GM12891 (cell line): ENCODE data around the gene PCTP.

ENCODE experiments used
- PAX5 ChIP-seq: IDR thresholded peaks from 2 replicates; pipeline ENCODE4 v1.6.1; 2011; ENCODE audit warnings: low read length, moderate library complexity, mild to moderate bottlenecking; ENCODE audit not compliant: insufficient read depth, severe bottlenecking
- POLR2A ChIP-seq: IDR thresholded peaks from 2 replicates; pipeline ENCODE4 v1.6.1; 2011; ENCODE audit warnings: low read depth, low read length, control low read depth
- POLR2AphosphoS5 ChIP-seq: IDR thresholded peaks from 2 replicates; pipeline ENCODE4 v1.6.1; 2011; ENCODE audit warnings: low read depth, low read length, control low read depth
- TAF1 ChIP-seq: IDR thresholded peaks from 2 replicates; pipeline ENCODE4 v1.6.1; 2011; ENCODE audit warnings: low read depth, low read length, control low read depth

GRCh38 chr17:55727920-55728319 is 22.9 kb upstream of the PCTP start:
- TF ChIP-seq PAX5 (no peak), POLR2A (no peak), POLR2AphosphoS5 (no peak), TAF1 (no peak)
